ENCODE measurements around the gene HSF4.
A peak's percentile ranks its signal among the peaks of the same experiment; 100 is the strongest.

HSF4 gene

DNA sequence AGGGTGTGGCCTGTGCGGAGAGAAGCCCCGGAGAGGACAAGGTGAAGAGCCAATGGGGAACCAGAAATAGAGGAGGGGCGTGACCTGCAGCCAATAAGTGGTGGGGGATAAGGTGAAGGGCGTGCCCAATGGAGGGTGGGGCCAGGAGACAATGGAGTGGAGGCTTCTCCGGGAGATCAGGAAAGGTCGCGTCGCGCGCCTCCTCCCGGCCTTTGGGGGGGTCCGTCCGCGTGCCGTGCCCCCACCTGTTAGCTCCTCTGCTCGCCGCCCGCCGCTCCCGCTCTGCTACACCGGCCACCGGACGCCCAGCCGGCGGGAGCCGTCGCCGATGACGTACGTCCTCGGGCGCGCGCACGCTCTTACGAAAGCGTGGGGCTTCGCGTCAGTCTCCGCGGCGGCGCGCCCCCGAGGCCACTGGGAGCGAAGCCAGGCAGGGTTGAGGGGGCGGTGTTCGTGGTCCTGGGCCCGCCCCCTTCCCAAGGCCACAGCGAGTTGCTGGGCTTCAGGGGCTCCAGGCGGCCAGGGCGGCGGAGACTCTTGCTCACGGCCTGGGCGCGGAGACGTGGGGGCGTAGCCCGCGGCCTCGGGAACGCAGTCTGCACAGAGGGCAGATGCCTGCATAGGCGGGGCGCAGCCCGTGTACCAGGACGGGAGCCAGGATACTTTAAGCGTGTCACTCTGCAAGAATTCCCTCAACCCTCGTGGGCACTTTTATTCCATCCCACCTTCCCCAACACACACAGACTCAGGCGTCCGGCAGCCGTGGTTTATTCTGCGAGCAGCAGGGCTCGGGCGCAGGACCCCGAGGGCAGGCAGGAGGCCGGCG lies 19.3 kb downstream of the HSF4 start, which contains the start of gene MATCAP1:
MATCAP1 (minus strand) TSS at position 337 of the 826 bp plus-strand sequence. CDS start 3,353 bp downstream, outside the sequence.
- FAIRE-seq (peak; percentile 98), DNase-seq (ENCODE audit: low spot score) (peak; percentile 99)

DNA sequence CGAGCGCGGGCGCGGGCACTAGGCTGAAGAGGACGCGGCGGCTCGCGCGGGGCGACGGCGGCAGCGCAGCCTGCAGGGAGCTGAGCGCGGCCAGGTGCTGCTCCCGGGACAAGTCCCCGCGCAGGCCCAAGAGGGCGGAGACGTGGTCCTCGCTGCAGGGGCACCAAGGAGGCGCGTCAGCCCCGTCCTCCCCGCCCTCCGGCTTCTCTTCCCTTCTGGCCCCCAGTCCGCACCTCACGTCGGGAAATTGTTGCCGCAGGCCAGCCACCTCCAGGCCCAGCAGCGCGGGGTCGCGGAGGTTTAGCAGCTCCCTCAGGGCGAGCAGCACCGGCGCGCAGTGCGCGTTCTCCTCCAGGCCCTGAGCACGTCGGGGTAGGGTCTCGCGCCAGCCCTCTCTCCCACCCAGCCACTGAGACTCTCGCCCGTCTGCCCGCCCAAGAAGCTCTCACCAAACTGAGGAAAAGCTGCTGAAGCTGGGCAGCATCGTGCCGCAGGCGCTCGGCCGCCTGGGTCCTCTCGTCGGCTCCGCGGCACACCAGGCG lies 20.0 kb downstream of the HSF4 start:
- DNase-seq (ENCODE audit: low spot score) (peak; percentile 59), FAIRE-seq (peak; percentile 23)

DNA sequence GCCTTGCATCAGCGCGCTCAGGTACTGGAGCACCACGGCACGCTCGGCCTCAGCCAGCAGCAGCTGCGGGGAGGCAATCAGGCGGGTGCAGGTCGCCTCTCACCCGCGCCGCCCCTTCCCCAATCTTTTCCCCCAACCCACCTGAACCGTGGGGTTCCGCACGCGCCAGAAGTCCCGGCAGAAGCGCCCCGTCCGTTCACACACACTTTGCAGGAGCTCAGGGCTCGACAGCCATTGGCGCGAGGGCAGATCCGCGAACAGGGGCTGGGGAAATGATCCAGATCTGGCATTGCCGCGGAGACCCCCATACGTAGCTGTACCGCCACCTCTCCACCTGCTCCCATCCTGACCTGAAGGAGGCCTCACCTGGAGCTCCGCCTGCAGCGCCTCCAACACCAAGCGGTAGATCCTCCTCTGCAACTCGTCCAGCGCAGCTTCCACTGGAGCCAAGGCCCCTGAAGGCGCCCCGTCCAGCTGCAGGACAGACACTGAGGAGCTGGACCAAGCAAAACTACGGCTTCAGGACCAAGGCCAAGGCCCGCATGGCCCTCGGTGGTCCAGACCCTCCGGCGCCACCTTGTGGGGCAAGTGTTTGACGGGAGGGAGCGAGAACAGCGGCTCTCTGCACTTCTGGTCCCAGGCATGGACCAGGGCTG lies 20.6 kb downstream of the HSF4 start:
- peak; percentile 96 for FAIRE-seq
- DNase-seq (ENCODE audit: low spot score), result peak; percentile 81

DNA sequence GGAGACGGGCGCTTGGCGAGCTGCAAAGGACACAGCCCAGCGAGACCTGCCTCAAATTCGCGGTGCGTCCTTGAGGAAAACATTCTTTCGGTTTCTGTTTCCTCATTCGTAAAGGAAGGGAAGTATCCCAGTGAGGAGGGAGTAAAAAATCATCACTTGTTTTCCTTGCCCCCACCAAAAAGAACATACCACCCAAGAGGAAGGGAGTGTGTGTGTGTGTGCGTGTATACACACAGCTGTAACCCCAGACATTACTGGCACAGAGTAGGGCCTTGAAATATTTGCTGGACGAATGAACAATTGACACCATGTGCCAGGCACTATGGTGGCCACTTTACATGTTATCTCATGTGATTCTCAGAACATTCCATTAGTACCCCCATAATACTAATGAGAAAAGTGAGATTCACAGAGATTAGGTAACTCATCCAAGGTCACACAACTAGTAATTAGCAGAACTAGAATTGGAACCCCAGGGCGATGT lies 21.1 kb downstream of the HSF4 start:
- no peak for FAIRE-seq
- DNase-seq (ENCODE audit: low spot score), result no peak

DNA sequence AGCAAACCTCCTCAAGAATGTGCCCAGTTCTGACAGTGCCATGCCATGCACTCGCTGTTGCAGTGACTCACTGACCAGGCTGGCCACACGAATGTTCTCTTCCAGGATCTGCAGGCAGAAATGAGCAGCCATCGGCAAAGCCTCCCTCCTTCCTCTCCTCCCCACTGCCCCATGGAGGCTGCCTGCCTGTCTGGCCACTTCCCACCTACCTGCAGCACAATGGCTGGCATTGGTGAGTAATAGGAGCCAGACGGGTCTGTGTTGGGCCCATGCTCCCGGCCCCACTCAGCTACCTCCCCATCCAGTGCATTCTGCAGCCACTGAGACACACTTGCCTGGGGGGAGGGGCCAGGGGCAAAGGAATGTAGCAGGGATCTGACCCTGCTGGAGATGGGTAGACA lies 22.0 kb downstream of the HSF4 start:
- FAIRE-seq, result no peak
- no peak for DNase-seq (ENCODE audit: low spot score)

DNA sequence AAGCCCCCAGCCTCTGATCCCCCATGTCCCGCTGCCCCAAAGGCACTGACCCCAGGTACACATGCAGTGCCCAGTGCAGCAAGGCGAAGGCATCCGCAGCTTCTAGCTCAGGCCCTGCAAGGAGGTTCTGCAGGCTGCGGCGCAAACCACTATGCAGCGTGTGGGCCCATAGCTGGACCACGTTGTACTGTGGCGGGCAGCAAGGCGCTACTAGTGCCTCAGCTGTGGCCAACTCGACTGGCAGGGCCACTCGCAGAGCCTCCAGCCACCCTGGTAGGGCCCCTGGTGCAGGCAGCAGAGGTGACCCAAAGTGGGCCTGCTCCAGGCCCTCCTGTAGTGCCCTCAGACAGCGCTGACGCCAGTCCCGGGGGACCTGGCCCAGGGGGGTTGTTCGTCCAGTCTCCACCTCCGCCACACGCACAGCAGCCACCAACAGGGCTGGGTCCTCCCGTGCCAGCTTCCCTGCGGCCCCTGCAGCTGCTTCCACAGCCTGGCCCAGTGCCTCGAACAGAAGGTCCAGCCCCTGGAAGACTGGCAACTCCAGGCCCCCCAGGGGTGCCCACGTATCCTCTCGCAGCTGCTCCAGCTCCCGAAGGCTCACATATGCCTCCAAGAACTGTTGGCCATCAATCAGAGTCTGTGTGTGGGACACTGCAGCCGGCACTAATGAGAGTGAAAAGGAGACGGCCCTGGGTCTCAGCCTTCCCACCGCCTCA lies 22.8 kb downstream of the HSF4 start:
- DNase-seq (ENCODE audit: low spot score) (no peak), FAIRE-seq (no peak)

DNA sequence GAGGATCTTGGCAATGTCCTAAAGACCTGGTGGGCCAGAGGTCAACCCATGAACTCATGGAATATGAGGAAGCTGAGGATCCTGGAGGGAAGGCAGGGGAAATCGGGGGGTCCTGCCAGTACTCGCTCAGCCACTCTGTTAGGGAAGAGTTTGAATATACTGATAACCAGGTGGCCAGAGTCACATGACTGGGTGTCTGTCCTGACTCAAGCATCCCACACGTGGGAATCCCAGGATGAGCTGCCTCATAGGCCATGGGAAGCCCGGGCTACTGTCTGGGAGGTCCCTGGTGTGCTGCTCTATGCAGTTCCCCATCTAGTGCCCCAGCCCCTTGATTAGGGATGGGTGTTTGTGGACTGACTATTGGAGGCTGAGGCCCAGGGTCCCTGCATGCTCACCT lies 23.8 kb downstream of the HSF4 start:
- DNase-seq (ENCODE audit: low spot score) (no peak), FAIRE-seq (no peak)

DNA sequence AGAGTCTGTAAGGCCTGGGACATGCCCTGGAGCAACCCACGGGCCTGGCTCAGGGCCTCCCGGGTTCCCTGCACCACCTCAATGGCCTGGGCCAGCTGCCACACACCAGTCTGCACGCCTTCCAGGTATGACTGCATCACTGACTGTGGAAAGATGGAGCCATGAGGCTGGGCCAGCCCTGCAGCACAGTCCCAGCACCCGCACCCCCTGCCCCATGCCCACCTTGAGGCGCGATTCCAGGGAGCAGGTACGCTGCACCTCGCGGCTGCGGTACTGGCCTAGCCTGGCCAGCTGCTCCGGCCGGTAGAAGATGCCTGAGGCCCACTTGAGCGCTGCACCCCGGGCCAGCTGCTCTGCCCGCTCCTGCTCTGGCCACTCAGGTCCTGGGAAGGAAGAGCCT lies 24.3 kb downstream of the HSF4 start:
- no peak for FAIRE-seq

DNA sequence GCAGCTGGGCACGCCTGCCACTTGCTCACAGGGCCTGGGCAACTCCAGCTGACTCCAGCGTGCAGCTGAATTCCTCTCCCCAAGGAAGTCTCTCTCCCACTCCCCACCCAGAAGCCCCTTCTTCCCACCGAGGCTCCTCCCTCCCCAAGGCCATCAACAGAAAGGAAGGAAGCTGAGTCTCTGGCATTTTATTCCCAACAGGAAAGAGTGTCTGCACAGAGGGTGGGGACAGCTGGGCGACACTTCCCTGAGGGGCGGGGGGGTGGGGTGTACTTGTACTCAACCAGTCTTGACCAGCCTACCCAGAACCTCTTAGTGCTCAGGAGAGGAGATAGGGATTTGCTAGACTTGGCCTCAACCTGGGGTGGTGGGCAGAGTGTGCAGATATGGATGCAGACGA lies 25.5 kb downstream of the HSF4 start, which contains the start of gene EXOC3L1:
EXOC3L1 (minus strand) TSS at position 96 of the 400 bp plus-strand sequence. CDS start 460 bp downstream, outside the sequence.
- no peak for FAIRE-seq
- DNase-seq (ENCODE audit: low spot score), result no peak

More for the DNA sequence above, 24.3 kb downstream of the HSF4 start:
- DNase-seq (ENCODE audit: low spot score), result no peak

DNA sequence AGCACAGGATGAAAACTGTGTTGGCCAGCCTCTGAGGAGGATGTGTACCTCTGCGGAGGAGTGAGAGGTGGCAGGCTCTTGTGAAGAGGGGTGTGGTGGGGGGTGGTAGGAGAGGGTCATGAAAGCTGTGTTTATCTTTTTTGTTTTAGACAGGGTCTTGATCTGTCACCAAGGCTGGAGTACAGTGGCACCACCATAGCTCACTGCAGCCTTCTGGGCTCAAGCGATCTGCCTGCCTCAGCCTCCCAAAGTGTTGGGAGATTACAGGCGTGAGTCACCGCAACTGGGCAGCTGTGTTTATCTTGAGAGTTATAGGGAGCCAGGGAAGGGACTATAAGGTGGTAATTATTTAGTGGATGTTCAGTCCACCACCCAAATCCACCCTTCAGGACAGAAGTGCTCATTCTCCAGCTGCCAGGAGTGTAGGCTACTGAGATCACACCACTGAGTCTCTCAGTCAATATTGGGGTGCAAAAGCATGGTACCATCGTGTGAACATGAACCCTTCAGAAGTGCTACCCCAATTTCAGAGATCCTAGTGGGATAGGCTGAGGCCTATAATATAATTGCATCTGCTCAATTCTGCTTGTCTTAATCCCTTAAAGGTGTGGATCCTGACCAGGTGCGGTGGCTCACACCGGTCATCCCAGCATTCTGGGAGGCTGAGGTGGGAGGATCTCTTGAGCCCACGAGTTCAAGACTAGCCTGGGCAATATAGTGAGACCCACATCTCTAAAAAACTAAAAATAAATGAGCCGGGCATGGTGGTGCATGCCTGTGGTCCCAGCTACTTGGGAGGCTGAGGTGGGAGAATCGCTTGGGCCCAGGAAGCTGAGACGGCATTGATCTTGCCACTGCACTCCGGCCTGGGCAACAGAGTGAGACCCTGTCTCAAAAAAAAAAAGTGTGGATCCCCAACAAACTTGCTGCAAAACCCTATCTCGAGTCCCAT lies 26.2 kb downstream of the HSF4 start:
- DNase-seq (ENCODE audit: low spot score) (no peak), FAIRE-seq (no peak)

DNA sequence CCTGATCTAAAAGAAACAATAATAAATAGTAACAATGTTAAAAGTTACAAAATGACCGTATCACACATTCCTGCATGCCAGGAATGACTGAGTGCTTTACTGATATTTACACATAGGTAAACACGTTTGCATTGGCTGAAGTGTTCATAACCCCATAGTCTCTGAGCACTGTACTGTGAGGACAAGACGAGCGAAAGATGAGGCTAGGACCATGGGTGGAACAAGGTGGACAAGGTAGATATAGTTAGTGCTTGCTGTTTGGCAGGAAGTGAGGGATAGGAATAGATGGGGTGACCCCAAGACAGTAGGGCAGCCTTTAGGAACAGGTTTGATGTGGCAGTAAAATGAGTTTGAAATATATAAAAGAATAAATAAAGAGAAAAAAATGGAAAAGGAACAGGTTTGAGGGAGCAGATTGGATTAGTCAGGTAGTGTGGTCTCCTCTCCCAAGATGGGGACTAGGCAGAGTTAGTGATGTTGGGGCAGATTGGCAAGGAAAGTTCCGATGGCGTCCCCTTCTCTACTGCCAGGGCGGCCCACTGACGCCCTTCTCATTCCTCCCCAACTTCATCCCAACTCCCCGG lies 27.0 kb downstream of the HSF4 start:
- FAIRE-seq (no peak), DNase-seq (ENCODE audit: low spot score) (no peak)

DNA sequence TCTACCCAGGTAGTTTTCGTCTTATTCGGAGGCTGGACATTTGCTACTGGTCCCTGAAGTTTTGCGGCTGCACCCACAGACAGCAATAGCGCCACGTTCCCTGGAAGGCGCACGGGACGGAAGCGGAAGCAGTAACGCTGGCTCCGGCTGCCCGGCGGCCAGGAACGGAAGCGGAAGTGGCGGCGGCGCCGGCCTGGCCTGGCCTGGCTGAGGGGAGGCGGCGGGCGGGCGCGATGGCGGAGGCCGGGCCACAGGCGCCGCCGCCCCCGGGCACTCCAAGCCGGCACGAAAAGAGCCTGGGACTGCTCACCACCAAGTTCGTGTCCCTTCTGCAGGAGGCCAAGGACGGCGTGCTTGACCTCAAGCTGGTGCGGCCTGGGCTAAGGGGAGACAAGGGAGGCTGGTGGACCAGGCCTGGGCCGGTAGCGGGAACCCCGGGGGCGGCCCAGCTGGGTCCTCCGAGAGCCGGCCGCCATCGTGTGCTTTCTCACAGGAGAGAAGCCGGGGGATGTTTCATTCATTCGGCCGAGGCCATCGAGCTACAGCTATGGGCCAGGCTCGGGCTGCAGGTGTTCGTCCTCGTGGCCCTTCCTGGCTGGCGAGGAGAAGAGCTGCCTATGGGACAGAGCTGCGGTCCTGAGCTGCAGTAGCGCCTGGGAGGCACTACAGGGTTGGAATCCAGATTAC lies 27.6 kb downstream of the HSF4 start, which contains the start of gene E2F4:
E2F4 (plus strand) TSS at position 161 of the 687 bp plus-strand sequence; CDS start at position 234, 73 bp downstream.
- peak; percentile 96 for DNase-seq (ENCODE audit: low spot score)
- FAIRE-seq, result peak; percentile 97

DNA sequence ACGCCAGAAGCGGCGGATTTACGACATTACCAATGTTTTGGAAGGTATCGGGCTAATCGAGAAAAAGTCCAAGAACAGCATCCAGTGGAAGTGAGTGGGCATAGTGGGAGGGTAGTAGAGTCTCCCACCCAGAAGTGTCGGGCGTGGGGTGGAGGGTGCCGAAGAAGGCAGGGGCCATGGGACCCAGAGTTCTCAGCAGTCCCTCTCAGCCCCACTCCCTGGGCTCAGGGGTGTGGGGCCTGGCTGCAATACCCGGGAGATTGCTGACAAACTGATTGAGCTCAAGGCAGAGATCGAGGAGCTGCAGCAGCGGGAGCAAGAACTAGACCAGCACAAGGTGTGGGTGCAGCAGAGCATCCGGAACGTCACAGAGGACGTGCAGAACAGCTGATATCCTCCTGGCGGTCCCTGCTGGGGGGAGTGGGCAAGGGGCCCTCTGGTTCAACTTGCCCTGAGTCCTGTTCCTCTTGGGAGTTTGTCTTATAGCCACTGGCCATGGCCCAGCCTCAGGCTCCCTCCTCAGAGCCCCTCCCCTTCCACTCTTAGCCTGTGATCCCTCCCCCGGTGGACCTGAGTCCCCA lies 28.3 kb downstream of the HSF4 start:
- no peak for FAIRE-seq

DNA sequence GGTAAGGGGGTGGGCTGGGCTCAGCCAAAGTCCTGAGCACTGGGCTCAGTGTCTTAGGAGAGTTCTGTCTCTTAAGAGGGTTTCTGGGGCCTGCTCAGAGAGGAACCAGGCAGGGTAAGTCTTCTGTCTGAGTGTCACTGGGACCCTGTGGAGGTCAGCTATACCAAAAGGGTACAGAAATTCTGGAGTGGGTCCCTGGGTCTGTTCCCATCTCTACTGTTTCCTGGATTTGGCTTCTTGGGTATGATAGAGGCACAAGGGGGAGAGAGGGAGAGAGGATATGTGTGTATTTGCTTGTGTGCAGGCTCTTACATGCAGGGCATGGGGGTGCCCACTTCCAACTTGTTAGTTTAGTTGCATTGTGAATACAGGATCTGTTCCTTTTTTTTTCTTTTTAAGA lies 29.0 kb downstream of the HSF4 start:
- DNase-seq (ENCODE audit: low spot score) (no peak), FAIRE-seq (no peak)

More for the DNA sequence above, 28.3 kb downstream of the HSF4 start:
- no peak for DNase-seq (ENCODE audit: low spot score)

DNA sequence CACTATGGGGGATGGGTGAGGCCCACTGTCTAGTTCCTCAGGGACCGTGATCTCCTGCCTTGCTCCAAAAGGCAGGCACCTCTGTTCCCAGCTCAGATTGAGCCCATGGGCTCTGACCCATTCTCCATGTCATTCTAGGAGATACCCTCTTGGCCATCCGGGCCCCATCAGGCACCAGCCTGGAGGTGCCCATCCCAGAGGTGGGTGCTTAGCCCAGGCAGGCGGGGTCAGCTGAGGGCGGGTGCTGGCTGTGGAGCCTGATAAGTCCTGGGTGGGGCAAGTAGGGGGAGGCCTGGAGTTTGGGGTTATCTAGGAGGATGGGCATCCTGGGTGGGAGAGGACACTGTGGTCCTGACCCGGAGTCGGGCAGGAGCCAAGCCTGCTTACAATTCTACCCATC lies 29.7 kb downstream of the HSF4 start:
- FAIRE-seq (no peak), DNase-seq (ENCODE audit: low spot score) (no peak)

DNA sequence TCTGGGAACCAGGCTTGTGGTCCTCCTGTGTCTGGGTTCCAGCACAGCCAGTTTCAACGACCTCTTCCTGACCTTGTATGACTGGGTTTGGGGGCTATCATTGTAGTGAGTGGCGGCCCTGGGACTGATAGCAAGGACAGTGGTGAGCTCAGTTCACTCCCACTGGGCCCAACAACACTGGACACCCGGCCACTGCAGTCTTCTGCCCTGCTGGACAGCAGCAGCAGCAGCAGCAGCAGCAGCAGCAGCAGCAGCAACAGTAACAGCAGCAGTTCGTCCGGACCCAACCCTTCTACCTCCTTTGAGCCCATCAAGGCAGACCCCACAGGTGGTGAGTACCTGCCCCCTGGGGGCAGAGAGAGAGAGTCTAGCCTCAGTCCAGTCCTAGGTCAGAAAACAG lies 31.1 kb downstream of the HSF4 start:
- FAIRE-seq (no peak), DNase-seq (ENCODE audit: low spot score) (no peak)

DNA sequence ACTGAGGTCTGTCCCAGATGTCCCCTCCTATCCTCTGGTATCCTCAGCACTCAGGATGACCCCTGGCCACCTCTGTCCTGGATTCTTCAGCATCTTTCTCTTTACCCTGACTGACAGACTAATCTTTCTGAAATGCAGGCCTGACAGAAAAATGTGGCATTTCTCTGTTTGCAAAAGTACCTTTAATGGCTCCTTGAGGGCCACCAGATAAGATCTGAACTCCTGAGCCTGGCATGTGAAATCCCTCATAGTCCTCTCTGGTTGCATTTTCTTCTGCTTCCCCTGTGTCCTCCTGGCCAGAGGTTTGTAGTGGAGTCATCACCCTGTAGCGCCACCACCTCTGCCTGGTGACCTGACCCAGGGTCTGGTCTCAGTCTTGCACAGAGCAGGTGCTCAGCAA lies 32.3 kb downstream of the HSF4 start:
- no peak for FAIRE-seq
- no peak for DNase-seq (ENCODE audit: low spot score)

DNA sequence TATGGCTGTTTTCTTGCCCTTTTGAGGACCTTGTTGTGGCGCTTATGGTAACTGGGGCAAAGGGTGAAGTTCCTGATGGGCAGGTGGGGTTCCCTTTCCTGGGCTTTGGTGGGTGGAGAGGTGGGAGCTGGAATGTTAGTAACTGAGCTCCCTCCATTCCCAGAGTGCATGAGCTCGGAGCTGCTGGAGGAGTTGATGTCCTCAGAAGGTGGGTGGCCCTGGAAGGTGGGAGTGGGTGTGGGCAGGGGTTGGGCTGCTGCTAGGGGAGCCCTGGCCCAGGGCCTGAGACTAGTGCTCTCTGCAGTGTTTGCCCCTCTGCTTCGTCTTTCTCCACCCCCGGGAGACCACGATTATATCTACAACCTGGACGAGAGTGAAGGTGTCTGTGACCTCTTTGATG lies 33.2 kb downstream of the HSF4 start:
- no peak for FAIRE-seq

DNA sequence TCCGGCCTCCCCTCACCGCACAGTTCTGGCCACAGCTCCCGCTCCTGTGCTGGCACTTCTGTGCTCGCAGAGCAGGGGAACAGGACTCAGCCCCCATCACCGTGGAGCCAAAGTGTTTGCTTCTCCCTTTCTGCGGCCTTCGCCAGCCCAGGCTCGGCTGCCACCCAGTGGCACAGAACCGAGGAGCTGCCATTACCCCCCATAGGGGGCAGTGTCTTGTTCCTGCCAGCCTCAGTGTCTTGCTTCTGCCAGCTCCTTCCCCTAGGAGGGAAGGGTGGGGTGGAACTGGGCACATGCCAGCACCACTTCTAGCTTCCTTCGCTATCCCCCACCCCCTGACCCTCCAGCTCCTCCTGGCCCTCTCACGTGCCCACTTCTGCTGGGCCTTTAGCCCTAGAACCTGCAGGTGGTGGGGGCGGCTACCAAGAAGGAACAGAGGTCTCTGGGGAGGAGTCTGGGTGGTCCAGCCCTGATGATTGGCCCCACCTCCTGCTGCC lies 33.7 kb downstream of the HSF4 start:
- FAIRE-seq, result no peak
- DNase-seq (ENCODE audit: low spot score), result peak; percentile 59

More for the DNA sequence above, 33.2 kb downstream of the HSF4 start:
- DNase-seq (ENCODE audit: low spot score), result no peak
